Esophagus squamous epithelium (tissue), 5 donors: ENCODE data around the gene MRPL57. TPM values are rescaled to one million over a fixed set of nuclear protein-coding genes. Genes with fewer than 3 reads are reported as not detected.
"Not testable (repeated sequence)": the region's sequence is repeated elsewhere in the genome, so short reads cannot be mapped to it uniquely, and the experiment has no call there.

Source experiments
- DNase-seq: peaks from one replicate; lab custom pipeline; 2025; lab: John Stamatoyannopoulos, UW
- H3K27ac ChIP-seq, 4 donors: fragments of 200-600 bp; sonication (generic); one replicate each; pipeline ENCODE4 v1.5.1; 2016 to 2019; ENCODE audit warnings: mild to moderate bottlenecking in 1 of 4
- H3K27me3 ChIP-seq, 4 donors: fragments of 200-600 bp; sonication (generic); 1 replicate in 3 of 4; 2 replicates in 1 of 4; pipeline versions ENCODE4 v1.5.1 to v1.6.0; 2017 to 2021; ENCODE audit warnings: antibody characterized with exemption in 1 of 4
- H3K36me3 ChIP-seq, 3 donors: fragments of 200-600 bp; sonication (generic); one replicate each; pipeline ENCODE4 v1.5.1; 2016 to 2019
- H3K4me1 ChIP-seq, 3 donors: fragments of 200-600 bp; sonication (generic); one replicate each; pipeline ENCODE4 v1.5.1; 2017 to 2019
- H3K4me3 ChIP-seq, 4 donors: fragments of 200-600 bp; sonication (generic); 1 replicate in 3 of 4; 2 replicates in 1 of 4; pipeline ENCODE4 v1.5.1; 2016 to 2019; ENCODE audit warnings: mild to moderate bottlenecking in 2 of 4, moderate library complexity in 1 of 4
- H3K9me3 ChIP-seq, 3 donors: fragments of 200-600 bp; sonication (generic); one replicate each; pipeline ENCODE4 v1.5.1; 2016 to 2019
- CTCF ChIP-seq, 6 experiments: fragments of 450-650 bp in 4 of 6; fragments of 200-600 bp in 2 of 6; sonication (generic) in 2 of 6; IDR thresholded peaks; one replicate each; pipeline ENCODE4 v1.5.1; 2016 to 2019; ENCODE audit warnings: antibody characterized with exemption in 6 of 6, mild to moderate bottlenecking in 4 of 6, moderate library complexity in 4 of 6
- POLR2A ChIP-seq, 4 donors: fragments of 450-650 bp; IDR thresholded peaks; one replicate each; pipeline ENCODE4 v1.6.1; 2017; ENCODE audit warnings: antibody characterized with exemption in 4 of 4, mild to moderate bottlenecking in 4 of 4, moderate library complexity in 3 of 4
- WGBS, 2 donors: methylation state at CpG; one replicate each; pipeline ENCODE4 v1.1.5; 2018; 5-methylcytosine and 5-hydroxymethylcytosine counted together
- intact Hi-C: fragments of 100-400 bp; cut with DNase I; formaldehyde crosslinking; loops from one replicate; pipeline ENCODE4 v1.15.0; 2022
- total RNA-seq, 4 donors: library from RNA; depleted of rRNA; stranded (reverse); fragments of >200 nt; gene quantifications; one replicate each; pipeline ENCODE4 v1.1.0, GENCODE V29; 2016
- donor health status: DM: yes; HTN: yes; CAD: no.

Gene MRPL57
- total RNA-seq, 4 donors from 2014 or later, result 26.2 to 38.6 (median 30.8) TPM

- Histone ChIP-seq H3K9me3 (peaks cover 0 to 1% (median under 1%) of the 10 kb centered on the region in 3 donors), H3K27me3 (peaks cover 0 to 19% (median 0%) of the 10 kb centered on the region in 4 donors), H3K36me3 (no peaks in the 10 kb centered on the region), H3K4me3 (no peak overlapping the region), H3K27ac (no peak overlapping the region), H3K4me1 (no peaks in the 10 kb centered on the region)
- intact Hi-C loops, result no loop called here
- no peak for TF ChIP-seq CTCF (IDR thresholded peaks at IDR 0.05)
- TF ChIP-seq POLR2A (IDR thresholded peaks at IDR 0.05), result no peak
- no peak for DNase-seq
- WGBS, 2 donors, result 15 to 34% methylated on average over 12 to 13 of the region's 13 CpGs
Observed at GRCh38 chr13:21216332-21216731, 39.9 kb downstream of the MRPL57 start.

GRCh38 chr13:21218351-21219035 lies 42.0 kb downstream of the MRPL57 start:
- Histone ChIP-seq H3K4me1 (no peaks in the 10 kb centered on the region), H3K27ac (no peak overlapping the region), H3K4me3 (no peak overlapping the region), H3K36me3 (no peaks in the 10 kb centered on the region), H3K9me3 (peaks cover 0 to 12% (median 5%) of the 10 kb centered on the region in 3 donors), H3K27me3 (peaks cover 0 to 16% (median 0%) of the 10 kb centered on the region in 4 donors)
- DNase-seq, result no peak
- intact Hi-C loops, result no loop called here
- no peak for TF ChIP-seq CTCF (IDR thresholded peaks at IDR 0.05)
- no peak for TF ChIP-seq POLR2A (IDR thresholded peaks at IDR 0.05)
- 51 to 52% methylated on average over 7 of the region's 7 CpGs for WGBS, 2 donors

GRCh38 chr13:21219036-21219381 lies 42.6 kb downstream of the MRPL57 start:
- no peaks in the 10 kb centered on the region for H3K4me1 ChIP-seq
- DNase-seq, result no peak
- TF ChIP-seq POLR2A (IDR thresholded peaks at IDR 0.05) (no peak), CTCF (IDR thresholded peaks at IDR 0.05) (no peak)
- H3K27ac ChIP-seq, result no peak overlapping the region
- H3K4me3 ChIP-seq, result no peak overlapping the region
- peaks cover 0 to 12% (median 5%) of the 10 kb centered on the region in 3 donors for H3K9me3 ChIP-seq
- no peaks in the 10 kb centered on the region for H3K36me3 ChIP-seq
- H3K27me3 ChIP-seq, result peaks cover 0 to 16% (median 0%) of the 10 kb centered on the region in 4 donors
- WGBS, 2 donors, result 44 to 50% methylated on average over 3 of the region's 3 CpGs
- intact Hi-C loops, result no loop called here

- Histone ChIP-seq H3K9me3 (peaks cover 0 to 12% (median 5%) of the 10 kb centered on the region in 3 donors), H3K27me3 (peaks cover 0 to 11% (median 0%) of the 10 kb centered on the region in 4 donors)
- H3K36me3 ChIP-seq, intact Hi-C loops, H3K4me3 ChIP-seq, H3K4me1 ChIP-seq, DNase-seq, H3K27ac ChIP-seq: not testable (repeated sequence)
- WGBS, 2 donors, result 63 to 72% methylated on average over 3 of the region's 3 CpGs
Observed at GRCh38 chr13:21219716-21220115, 43.3 kb downstream of the MRPL57 start.

- Histone ChIP-seq H3K27me3 (peaks cover 0 to 9% (median 0%) of the 10 kb centered on the region in 4 donors), H3K27ac (no peak overlapping the region), H3K9me3 (peaks cover 0 to 12% (median 5%) of the 10 kb centered on the region in 3 donors), H3K36me3 (no peaks in the 10 kb centered on the region), H3K4me3 (no peak overlapping the region), H3K4me1 (no peaks in the 10 kb centered on the region)
- intact Hi-C loops, result no loop called here
- TF ChIP-seq POLR2A (IDR thresholded peaks at IDR 0.05) (no peak), CTCF (IDR thresholded peaks at IDR 0.05) (no peak)
- DNase-seq, result no peak
Observed at GRCh38 chr13:21221268-21221667, 44.8 kb downstream of the MRPL57 start.
